HG03457 (cell line): Measurements from ENCODE around the gene DNAH11.
A peak's percentile ranks its signal among the peaks of the same experiment; 100 is the strongest.
"Not testable (repeated sequence)": the region's sequence is repeated elsewhere in the genome, so short reads cannot be mapped to it uniquely, and the experiment has no call there.

Source experiments
- ATAC-seq: cut with Tn5 transposase; IDR thresholded peaks from one replicate; pipeline ENCODE4 v1.9.1; 2021; ENCODE audit warnings: moderate number of reproducible peaks; ENCODE audit not compliant: unreplicated experiment

DNAH11 gene

GRCh38 chr7:21915140-21915539, 372.3 kb downstream of the DNAH11 start:
- ATAC-seq: no peak

GRCh38 chr7:21916176-21916575, 373.3 kb downstream of the DNAH11 start:
- no peak for ATAC-seq

DNA sequence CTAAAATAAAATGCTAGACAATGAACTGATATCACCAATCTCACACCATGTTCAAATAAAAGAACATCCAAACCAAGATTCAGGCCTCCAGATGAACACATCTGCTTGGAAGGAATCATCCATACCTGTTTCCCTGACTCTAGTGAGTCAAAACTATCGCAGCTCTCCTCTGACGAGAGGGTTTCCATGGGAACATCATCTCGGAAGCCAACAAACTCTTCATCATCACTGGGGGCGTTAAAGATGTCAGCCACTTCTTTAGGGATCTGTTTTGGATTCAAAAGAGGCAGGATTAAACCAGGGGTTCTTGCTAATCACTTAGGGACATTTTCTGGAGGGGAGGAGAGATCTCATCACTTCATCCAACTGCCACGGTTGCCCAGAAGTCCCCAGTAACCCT, 373.8 kb downstream of the DNAH11 start:
- ATAC-seq: no peak

DNA sequence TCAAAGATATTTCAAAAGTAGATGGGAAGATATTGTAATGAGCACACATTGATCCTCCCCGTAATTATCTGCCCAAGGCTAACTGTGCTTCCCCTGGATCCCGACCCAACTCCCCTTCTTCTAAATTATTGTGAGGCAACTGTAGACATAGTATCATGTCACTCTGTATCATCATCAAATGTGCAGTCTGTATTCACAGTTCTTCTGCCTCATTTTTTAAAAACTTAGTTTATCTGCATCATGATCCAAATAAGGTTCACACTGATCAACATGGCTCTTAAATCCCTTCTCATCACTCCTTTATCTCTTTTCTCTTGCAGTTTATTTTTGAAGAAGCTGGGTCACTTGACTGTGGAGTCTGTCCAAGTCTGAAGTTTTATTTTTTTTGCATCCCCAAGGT, 375.4 kb downstream of the DNAH11 start:
- ATAC-seq: no peak

- no peak for ATAC-seq
These were observed 378.1 kb downstream of the DNAH11 start for GRCh38 chr7:21920936-21921335.

DNA sequence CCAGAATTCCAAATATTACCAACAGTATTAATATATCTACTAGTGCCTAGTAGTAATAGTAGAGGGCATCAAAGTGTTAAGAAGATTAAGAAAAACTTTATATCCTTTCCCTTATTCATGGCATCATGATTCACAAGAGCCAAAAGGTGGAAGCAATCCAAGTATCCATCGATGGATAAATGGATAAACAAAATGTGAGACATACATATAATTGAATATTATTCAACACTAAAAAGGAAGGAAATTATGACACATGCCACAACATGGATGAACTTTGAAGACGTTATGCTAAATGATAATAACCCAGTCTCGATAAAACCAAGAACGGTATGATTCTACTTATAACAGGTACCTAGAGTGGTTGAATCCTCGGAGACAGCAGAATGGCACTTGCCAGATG, 379.8 kb downstream of the DNAH11 start:
- ATAC-seq: no peak

GRCh38 chr7:21923658-21924057, 380.8 kb downstream of the DNAH11 start:
- ATAC-seq: no peak

DNA sequence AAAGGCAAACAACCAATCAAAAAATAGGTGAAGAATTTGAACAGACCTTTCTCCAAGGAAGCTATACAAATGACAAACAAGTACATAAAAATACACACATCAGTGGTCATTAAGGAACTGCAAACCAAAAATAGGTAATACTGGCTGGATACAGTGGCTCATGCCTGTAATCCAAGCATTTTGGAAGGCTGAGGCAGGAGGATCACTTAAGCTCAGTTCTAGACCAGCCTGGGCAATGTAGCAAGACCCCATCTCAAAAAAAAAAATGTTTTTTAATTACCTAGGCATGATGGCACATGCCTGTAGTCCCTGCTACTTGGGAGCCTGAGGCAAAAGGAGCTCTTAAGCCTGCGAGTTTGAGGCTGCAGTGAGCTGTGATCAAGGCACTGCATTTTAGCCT, 383.6 kb downstream of the DNAH11 start:
- no peak for ATAC-seq

- no peak for ATAC-seq
These were observed 384.9 kb downstream of the DNAH11 start for GRCh38 chr7:21927693-21928092.

DNA sequence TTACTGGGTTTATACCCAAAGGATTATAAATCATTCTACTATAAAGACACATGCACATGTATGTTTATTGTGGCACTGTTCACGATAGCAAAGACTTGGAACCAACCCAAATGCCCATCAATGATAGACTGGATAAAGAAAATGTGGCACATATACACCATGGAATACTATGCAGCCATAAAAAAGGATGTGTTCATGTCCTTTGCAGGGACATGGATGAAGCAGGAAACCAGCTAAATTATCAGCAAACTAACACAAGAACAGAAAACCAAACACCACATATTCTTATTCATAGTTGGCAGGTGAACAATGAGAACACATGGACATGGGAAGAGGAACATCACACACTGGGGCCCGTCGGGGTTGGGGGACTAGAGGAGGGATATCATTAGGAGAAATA, 390.5 kb downstream of the DNAH11 start:
- not testable (repeated sequence) for ATAC-seq

- ATAC-seq: no peak
These were observed 392.0 kb downstream of the DNAH11 start for GRCh38 chr7:21934808-21935207.

DNA sequence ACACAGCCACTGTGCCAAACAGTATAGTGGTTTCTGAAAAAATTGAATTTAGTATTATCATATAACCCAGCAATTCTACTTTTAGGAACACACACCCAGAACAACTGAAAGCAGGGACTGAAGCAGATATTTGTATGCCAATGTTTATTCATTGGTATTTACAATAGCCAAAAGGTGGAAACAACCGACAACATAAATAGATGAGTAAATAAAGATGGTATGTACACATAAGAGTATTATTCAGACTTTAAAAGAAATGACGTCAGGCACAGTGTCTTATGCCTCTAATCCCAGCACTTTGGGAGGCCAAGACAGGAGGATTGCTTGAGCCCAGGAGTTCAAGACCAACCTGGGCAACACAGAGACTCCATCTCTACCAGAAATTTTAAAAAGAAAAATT, 395.6 kb downstream of the DNAH11 start:
- no peak for ATAC-seq

DNA sequence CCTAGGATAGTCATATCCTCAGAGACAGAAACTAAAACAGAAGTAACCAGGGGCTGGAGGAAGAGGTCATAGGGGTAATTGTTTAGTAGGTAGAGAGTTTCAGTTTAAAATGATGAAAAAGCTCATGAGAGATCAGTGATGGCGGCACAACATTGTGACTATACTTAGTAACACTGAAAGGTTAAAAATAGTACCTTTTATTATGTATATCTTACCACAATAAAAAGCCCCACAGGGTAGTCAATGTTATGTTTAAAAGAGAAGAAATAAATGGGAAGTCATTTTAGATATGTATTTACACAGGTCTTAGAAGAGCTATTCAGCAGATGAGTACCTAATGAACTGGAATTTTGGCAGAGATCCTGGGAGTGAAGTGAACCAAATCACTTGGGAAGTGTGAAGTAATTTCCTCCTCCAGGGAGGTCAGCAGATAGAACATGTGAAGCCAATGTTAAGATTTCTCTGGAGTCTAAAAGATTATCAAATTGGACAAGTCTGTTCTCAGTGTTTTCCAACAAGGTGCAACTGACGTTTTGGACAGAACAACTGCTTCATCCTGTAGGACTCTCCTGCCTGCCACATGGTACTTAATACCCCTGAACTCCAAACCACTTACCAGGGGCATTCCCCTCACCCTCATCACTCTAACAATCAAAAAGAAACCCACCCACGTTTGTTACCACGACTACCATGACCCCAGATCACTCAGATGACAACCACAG, 396.5 kb downstream of the DNAH11 start:
- ATAC-seq: peak; percentile 77

- no peak for ATAC-seq
These were observed 397.1 kb downstream of the DNAH11 start for GRCh38 chr7:21939858-21940372.

GRCh38 chr7:21941611-21942141, 398.8 kb downstream of the DNAH11 start:
- ATAC-seq: no peak

DNA sequence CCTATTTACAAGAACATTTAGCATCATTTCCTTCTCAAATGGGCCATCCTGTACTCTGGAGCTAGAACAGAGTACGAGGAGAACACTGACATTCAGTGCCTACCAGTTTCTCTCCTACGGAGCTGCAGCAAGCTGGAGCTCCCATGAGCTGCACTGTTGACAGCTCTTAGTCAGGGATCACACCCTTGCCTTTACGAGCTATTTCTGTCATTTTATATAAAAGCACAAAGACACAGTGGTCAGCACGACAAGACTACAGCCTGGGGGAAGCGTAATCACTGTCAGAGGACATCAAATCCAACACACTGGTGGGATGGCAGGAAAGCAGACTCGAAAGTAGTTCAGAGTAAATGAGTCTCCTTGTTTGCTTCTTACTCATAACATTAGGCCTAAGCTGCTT, 400.1 kb downstream of the DNAH11 start:
- no peak for ATAC-seq

DNA sequence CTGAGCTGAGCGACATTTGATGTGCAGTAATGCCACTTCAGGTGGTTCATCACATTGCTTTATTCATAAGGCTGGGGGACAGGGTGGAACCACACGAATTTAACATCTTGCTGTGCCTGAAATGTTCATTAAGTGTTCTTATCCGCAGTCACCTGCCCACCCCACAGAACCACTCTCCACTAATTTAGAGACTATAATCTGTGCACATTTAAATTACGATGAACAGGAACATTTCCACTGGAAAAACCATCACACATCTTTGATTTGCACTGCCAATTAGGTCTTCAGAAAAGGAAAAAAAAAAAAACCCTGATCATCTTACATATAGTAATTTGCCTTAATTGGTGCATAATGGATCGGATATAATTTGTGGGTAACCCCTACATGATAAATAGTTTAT, 400.6 kb downstream of the DNAH11 start:
- no peak for ATAC-seq

- ATAC-seq: no peak
These were observed 402.0 kb downstream of the DNAH11 start for GRCh38 chr7:21944616-21945453.

- ATAC-seq: peak; percentile 83
These were observed 402.8 kb downstream of the DNAH11 start, which contains the start of gene CDCA7L for GRCh38 chr7:21945454-21946221. Gene CDCA7L, minus strand, starts transcription at chr7:21945899. Its CDS starts 95 bp downstream, at chr7:21945804.

DNA sequence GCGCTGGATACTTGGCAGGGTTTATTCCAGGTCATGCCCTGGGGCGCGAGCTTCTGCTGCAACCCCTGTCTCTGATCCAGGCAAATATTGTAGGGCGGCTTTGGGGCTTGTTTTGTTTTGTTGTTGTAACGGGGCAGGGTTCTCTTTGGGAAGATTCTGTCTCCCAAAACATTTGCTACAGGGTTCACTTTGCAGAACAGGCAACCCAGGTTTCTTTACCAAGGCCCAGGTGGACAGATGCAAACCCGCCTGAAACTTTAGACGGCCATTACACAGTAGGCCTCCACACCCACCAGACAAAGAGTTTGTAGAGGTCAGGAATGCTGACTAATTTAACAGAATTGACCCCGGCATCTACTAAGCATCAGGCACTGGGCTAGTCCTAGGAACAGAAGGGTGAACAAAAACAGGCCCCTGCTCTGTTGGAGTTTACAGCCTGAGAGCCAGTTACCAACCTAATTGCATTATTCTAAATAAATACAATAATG, 403.4 kb downstream of the DNAH11 start:
- no peak for ATAC-seq

GRCh38 chr7:21947056-21947455, 404.2 kb downstream of the DNAH11 start:
- no peak for ATAC-seq
